Large intestine (tissue), 12 donors: Measurements from ENCODE around the gene ADAM29. TPM values are rescaled to one million over a fixed set of nuclear protein-coding genes. Genes with fewer than 3 reads are reported as not detected.
A peak's percentile ranks its signal among the peaks of the same experiment; 100 is the strongest.
"Not testable (repeated sequence)": the region's sequence is repeated elsewhere in the genome, so short reads cannot be mapped to it uniquely, and the experiment has no call there.

Source experiments
- DNase-seq, 2 donors: peaks; one replicate each; pipeline versions ENCODE4 v3.0.0 to v3.0.0-alpha.2; 2013
- H3K27ac ChIP-seq: one replicate; pipeline ENCODE4 v1.5.1; 2013; ENCODE audit warnings: low read length
- H3K27me3 ChIP-seq: 2 replicates; pipeline ENCODE4 v1.6.1; 2013; ENCODE audit warnings: low read length; ENCODE audit not compliant: control insufficient read depth, insufficient read depth
- H3K36me3 ChIP-seq: 2 replicates; pipeline ENCODE4 v1.6.1; 2013; ENCODE audit warnings: low read length; ENCODE audit not compliant: control insufficient read depth, insufficient read depth
- H3K4me1 ChIP-seq: one replicate; pipeline ENCODE4 v1.6.1; 2013; ENCODE audit warnings: low read length; ENCODE audit not compliant: control insufficient read depth, insufficient read depth
- H3K4me3 ChIP-seq: one replicate; pipeline ENCODE4 v1.5.1; 2013; ENCODE audit warnings: low read length
- H3K9me3 ChIP-seq: one replicate; pipeline ENCODE4 v1.6.1; 2013; ENCODE audit warnings: mild to moderate bottlenecking, low read depth, low read length, moderate library complexity; ENCODE audit not compliant: control insufficient read depth
- WGBS: methylation state at CpG from one replicate; pipeline ENCODE4 v1.1.5; 2013; ENCODE audit warnings: low lambda C conversion rate; ENCODE audit not compliant: insufficient coverage; 5-methylcytosine and 5-hydroxymethylcytosine counted together
- long read RNA-seq, 11 donors: transcript quantifications; one replicate each; lab custom pipeline, GENCODE V29; 2026
- polyA plus RNA-seq: library from polyadenylated mRNA; unstranded; fragments of 120-200 nt; gene quantifications from one replicate; pipeline ENCODE4 v1.2.1, GENCODE V29; 2013

The ADAM29 gene
- 0.13 TPM for polyA plus RNA-seq
- long read RNA-seq, donor 1: 0 reads
- long read RNA-seq, donor 2: 0 reads
- long read RNA-seq, donor 3: 0 reads
- long read RNA-seq, donor 4: 0 reads
- long read RNA-seq, donor 5: 0 reads
- long read RNA-seq, donor 6: 0 reads
- long read RNA-seq, donor 7: 0 reads
- long read RNA-seq, donor 8: 0 reads
- long read RNA-seq, donor 9: 0 reads
- long read RNA-seq, donor 10: 0 reads
- long read RNA-seq, donor 11: 0 reads

DNA sequence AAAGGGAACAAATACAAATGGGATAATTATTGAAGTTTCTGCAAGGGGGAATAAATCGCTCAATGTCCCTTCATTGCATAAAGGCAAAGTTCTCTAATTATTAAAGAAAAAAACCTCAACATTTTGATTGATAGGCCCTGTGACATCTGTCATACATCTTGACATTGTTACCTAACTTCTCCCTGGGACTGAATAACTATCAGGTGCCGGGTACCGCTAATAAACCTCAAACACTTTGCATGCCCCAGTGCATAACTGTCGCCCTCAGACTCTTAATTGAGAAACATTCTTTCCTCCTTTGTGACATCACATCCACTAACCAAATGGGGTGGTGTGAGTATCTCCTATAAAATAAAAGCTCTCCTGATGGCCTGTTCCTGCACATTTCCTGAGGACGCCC lies at the start of gene ADAM29:
Gene ADAM29 (plus strand): TSS at position 301 of the 400 bp plus-strand sequence. CDS start 57,168 bp downstream, outside the sequence.
- Histone ChIP-seq H3K9me3 (peaks cover 3% of the 10 kb centered on the region), H3K36me3 (no peaks in the 10 kb centered on the region), H3K27ac (no peak within 1 kb of the TSS), H3K4me3 (no peak within 1 kb of the TSS), H3K27me3 (no peaks in the 10 kb centered on the region), H3K4me1 (no peaks in the 10 kb centered on the region)
- 100% methylated on average over 2 of the region's 5 CpGs for WGBS
- DNase-seq: no peak

GRCh38 chr4:174869339-174869738 lies 48.8 kb upstream of the ADAM29 start:
- DNase-seq: no peak
- Histone ChIP-seq H3K4me3 (no peak overlapping the region), H3K9me3 (no peaks in the 10 kb centered on the region), H3K27me3 (no peaks in the 10 kb centered on the region), H3K27ac (no peak overlapping the region), H3K36me3 (no peaks in the 10 kb centered on the region), H3K4me1 (peaks cover 7% of the 10 kb centered on the region)
- WGBS: no CpG with 5 or more reads among the region's 3 CpGs

DNA sequence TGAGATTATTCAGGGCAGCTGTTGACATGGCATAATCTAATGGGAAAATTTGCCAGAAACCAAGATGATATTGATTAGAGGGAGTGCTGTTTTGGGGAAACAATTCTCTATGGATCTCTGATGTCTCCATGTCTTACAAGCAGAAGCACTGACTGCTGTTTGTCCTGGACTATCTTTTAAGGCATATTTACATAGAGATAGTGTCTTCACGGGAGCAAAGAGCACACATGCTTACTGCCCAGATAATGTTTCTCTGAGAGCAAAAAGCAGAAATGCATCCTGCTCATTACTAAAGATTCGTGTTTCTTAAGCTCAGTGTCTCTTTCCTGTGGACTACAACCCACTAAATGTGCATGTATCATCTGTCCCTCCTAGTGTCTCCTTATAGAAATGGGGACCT lies 47.8 kb upstream of the ADAM29 start:
- Histone ChIP-seq H3K4me3 (no peak overlapping the region), H3K4me1 (peaks cover 7% of the 10 kb centered on the region), H3K27me3 (no peaks in the 10 kb centered on the region), H3K36me3 (no peaks in the 10 kb centered on the region), H3K9me3 (no peaks in the 10 kb centered on the region), H3K27ac (peak overlapping the region; percentile 61)
- peak; percentile 19 to 70 for DNase-seq
- 0% methylated on average over 1 of the region's 2 CpGs for WGBS

- no peak overlapping the region for H3K4me3 ChIP-seq
- no peaks in the 10 kb centered on the region for H3K36me3 ChIP-seq
- H3K9me3 ChIP-seq: no peaks in the 10 kb centered on the region
- DNase-seq: peak in 1 of 2 donors; percentile 3
- peaks cover 7% of the 10 kb centered on the region for H3K4me1 ChIP-seq
- H3K27ac ChIP-seq: peak overlapping the region; percentile 61
- H3K27me3 ChIP-seq: no peaks in the 10 kb centered on the region
These were observed 46.8 kb upstream of the ADAM29 start for GRCh38 chr4:174871407-174871806.

DNA sequence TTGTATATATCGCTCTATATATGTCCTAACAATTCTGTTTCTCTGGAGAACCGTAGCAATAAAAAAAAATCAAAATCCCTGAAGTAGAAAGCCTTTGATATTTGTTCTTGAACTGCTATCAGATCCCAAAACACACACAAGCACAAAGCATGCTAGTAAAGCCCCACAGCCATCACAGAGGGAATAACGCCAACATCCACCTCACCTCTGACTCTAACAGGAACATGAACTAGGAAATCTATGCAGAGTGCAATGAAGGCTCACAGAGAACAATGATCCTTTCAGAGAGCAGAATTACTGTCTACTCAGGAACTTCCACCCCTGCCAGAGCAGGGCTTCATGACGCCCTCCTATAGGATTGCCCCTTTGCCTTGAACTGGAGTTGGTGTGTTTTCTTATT lies 45.0 kb upstream of the ADAM29 start:
- H3K36me3 ChIP-seq, H3K27me3 ChIP-seq, H3K27ac ChIP-seq, H3K9me3 ChIP-seq, H3K4me1 ChIP-seq, H3K4me3 ChIP-seq, DNase-seq: not testable (repeated sequence)
- 70% methylated on average over 2 of the region's 4 CpGs for WGBS

GRCh38 chr4:174873931-174874330 lies 44.2 kb upstream of the ADAM29 start:
- H3K36me3 ChIP-seq: no peaks in the 10 kb centered on the region
- no peak overlapping the region for H3K4me3 ChIP-seq
- no peaks in the 10 kb centered on the region for H3K27me3 ChIP-seq
- H3K9me3 ChIP-seq: no peaks in the 10 kb centered on the region
- H3K4me1 ChIP-seq: peaks cover 7% of the 10 kb centered on the region
- WGBS: no CpG with 5 or more reads among the region's 1 CpG
- H3K27ac ChIP-seq: no peak overlapping the region
- DNase-seq: no peak

DNA sequence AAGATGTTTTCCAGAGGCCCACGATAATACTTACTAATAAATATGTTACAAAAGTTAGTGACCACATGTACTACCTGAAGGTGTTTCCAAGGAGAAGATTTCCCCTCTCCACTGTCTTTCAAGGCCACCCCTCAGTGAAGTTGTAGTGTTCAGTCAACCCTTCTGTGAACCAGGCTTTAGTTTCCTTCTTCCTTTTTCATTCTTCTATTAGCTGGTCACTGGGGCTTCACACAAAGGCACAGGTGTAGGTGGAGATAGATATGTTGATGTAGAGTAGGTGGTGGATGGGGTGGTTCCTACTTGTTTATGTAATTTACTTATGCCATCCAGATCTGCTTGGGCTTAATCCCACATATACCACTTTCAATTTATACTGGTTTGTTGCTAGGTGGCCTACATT lies 43.3 kb upstream of the ADAM29 start:
- H3K9me3 ChIP-seq: no peaks in the 10 kb centered on the region
- H3K36me3 ChIP-seq: no peaks in the 10 kb centered on the region
- no CpG with 5 or more reads among the region's 1 CpG for WGBS
- no peak overlapping the region for H3K4me3 ChIP-seq
- no peak overlapping the region for H3K27ac ChIP-seq
- no peaks in the 10 kb centered on the region for H3K27me3 ChIP-seq
- H3K4me1 ChIP-seq: peaks cover 7% of the 10 kb centered on the region
- no peak for DNase-seq

- Histone ChIP-seq H3K36me3 (no peaks in the 10 kb centered on the region), H3K27me3 (no peaks in the 10 kb centered on the region), H3K4me1 (no peaks in the 10 kb centered on the region), H3K27ac (no peak overlapping the region), H3K9me3 (no peaks in the 10 kb centered on the region), H3K4me3 (no peak overlapping the region)
- DNase-seq: no peak
- WGBS: 100% methylated on average over 2 of the region's 7 CpGs
These were observed 38.2 kb upstream of the ADAM29 start for GRCh38 chr4:174880001-174880400.

DNA sequence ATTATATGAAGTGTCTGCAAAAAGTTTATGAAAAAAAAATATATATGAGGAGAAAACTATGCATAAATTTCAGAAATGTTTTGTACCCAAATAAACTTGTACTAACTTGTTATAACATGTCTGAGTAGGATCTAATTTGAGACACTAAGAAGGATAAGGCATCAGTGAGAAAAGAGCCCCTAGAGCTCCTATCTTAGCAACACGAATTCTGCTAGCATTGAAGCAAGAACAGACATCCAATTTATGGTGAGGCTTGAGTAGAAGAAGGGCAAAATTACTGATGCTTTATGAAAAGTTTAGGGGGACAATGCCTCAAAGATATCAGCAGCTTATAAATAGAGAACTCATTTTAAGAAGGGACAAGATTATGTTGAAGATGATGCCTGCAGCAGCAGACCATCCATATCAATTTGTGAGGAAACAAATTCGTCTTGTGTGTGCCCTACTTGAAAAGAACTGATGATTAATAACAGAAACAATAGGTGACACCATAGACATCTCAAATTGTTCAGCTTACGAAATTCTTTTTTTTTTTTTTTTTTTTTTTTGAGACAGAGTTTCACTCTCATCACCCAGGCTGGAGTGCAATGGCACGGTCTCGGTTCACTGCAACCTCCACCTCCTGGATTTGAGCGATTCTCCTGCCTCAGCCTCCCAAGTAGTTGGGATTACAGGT lies 35.7 kb upstream of the ADAM29 start:
- 90% methylated on average over 4 of the region's 6 CpGs for WGBS
- Histone ChIP-seq H3K27ac (no peak overlapping the region), H3K9me3 (no peaks in the 10 kb centered on the region)

DNA sequence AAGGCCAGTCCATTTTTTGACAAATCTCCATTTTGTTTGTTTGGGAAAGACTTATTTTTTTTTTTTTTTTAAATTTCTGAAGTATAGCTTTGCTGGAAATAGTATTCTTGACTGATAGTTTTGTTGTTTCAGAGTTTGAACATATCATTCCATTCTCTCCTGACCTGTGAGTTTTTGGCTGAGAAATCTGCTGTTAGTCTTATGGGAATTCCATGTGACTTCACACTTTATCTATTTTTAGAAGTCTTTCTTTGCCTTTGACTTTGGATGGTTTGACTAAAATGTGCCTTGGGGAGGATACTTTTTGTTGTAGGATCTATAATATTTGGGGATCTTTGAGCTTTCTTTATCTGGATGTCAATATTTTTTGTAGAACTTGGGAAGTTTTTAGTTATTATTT lies 10.7 kb upstream of the ADAM29 start:
- no peak for DNase-seq
- no peaks in the 10 kb centered on the region for H3K36me3 ChIP-seq
- H3K27ac ChIP-seq: no peak overlapping the region
- H3K4me1 ChIP-seq: no peaks in the 10 kb centered on the region
- H3K9me3 ChIP-seq: no peaks in the 10 kb centered on the region
- H3K27me3 ChIP-seq: no peaks in the 10 kb centered on the region
- H3K4me3 ChIP-seq: no peak overlapping the region

More for the DNA sequence above, 35.7 kb upstream of the ADAM29 start:
- no peaks in the 10 kb centered on the region for H3K4me1 ChIP-seq
- no peaks in the 10 kb centered on the region for H3K27me3 ChIP-seq
- DNase-seq: no peak
- H3K36me3 ChIP-seq: no peaks in the 10 kb centered on the region
- H3K4me3 ChIP-seq: no peak overlapping the region

DNA sequence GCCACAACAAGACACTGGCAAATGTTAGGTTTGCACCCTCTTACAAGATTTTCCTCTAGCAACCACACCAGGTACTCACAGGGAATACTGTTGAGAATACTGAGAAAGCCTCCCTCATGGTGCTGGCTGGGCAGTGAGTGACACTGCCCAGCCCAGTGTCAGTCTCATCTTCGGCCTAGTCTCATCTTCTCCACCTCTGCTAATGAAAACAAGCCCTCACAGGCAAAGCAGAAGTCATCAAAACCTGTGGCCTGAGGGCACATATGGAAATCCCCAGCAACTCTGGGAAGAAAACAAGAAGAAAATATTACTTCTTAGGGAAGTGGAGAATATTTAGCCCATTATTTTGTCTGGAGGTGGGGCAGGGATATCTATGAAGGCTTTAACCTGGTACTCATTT lies 7.9 kb upstream of the ADAM29 start:
- no peaks in the 10 kb centered on the region for H3K4me1 ChIP-seq
- H3K27ac ChIP-seq: no peak overlapping the region
- H3K4me3 ChIP-seq: no peak overlapping the region
- no CpG with 5 or more reads among the region's 1 CpG for WGBS
- H3K27me3 ChIP-seq: no peaks in the 10 kb centered on the region
- no peaks in the 10 kb centered on the region for H3K36me3 ChIP-seq
- peaks cover 3% of the 10 kb centered on the region for H3K9me3 ChIP-seq
- DNase-seq: no peak
